GM12874 (cell line): ENCODE results near the gene SH3YL1.

Experiments used
- TF ChIP-seq, protein P1 (sequence below): IDR thresholded peaks from 2 replicates; pipeline ENCODE4 v1.5.1; 2011; ENCODE audit warnings: low read depth, mild to moderate bottlenecking, control low read depth, low read length, moderate library complexity; ENCODE audit not compliant: insufficient read depth

SH3YL1 gene

DNA sequence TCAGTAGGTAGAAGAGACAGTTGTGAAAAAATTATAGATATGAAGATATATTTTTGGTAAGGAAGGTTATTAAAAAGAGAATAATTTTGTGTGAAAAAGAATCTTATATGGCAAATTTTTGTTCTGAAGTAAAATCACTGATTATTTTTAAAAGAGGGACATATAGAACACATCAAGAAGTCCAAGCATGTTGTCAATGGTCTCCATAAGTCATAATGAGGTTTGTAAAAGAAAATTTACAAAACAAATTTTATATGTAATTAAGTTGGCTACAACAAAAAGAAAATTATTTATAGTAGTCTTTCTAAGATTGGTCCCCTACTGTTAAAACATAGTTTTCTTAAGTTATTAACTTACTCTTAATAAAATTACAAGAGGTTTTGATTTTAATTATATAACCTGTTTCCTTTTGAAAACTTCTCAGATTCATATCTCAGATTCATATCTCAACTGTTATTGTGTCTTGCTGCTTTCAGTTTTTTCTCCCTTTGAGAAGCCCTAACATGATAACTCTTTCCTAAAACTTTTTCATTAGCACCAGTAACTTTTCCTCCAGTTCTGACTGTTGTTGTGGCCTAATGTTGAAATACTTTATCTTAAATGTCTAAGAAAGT is 81.2 kb downstream of the SH3YL1 start:
- TF ChIP-seq, protein P1, sequence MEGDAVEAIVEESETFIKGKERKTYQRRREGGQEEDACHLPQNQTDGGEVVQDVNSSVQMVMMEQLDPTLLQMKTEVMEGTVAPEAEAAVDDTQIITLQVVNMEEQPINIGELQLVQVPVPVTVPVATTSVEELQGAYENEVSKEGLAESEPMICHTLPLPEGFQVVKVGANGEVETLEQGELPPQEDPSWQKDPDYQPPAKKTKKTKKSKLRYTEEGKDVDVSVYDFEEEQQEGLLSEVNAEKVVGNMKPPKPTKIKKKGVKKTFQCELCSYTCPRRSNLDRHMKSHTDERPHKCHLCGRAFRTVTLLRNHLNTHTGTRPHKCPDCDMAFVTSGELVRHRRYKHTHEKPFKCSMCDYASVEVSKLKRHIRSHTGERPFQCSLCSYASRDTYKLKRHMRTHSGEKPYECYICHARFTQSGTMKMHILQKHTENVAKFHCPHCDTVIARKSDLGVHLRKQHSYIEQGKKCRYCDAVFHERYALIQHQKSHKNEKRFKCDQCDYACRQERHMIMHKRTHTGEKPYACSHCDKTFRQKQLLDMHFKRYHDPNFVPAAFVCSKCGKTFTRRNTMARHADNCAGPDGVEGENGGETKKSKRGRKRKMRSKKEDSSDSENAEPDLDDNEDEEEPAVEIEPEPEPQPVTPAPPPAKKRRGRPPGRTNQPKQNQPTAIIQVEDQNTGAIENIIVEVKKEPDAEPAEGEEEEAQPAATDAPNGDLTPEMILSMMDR = no peak

- TF ChIP-seq, protein P1 = no peak
These were observed 83.5 kb downstream of the SH3YL1 start for GRCh38 chr2:180311-180710.

GRCh38 chr2:179886-180285 is 83.9 kb downstream of the SH3YL1 start:
- TF ChIP-seq, protein P1 = no peak

DNA sequence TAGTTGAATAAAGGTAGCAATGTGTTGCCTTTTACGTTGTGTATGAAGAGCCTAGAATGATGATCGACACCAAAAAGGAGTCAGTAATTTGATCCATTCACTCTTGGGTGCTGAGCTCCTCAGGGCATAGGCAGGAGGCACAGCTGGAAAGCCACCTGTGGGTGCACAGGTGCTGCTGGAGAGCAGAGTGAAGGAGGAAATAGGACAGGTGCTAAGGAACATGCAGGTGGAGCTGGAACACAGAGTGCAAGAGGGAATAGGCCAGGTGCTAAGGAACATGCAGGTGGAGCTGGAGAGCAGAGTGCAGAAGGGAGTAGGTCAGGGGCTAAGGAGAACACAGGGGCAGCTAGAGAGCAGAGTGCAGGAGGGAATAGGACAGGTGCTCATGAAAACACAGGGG is 86.1 kb downstream of the SH3YL1 start:
- TF ChIP-seq, protein P1 = no peak

GRCh38 chr2:176917-177316 is 86.9 kb downstream of the SH3YL1 start:
- TF ChIP-seq, protein P1 = no peak

GRCh38 chr2:175880-176820 is 87.7 kb downstream of the SH3YL1 start:
- TF ChIP-seq, protein P1 = no peak

GRCh38 chr2:175161-175786 is 88.6 kb downstream of the SH3YL1 start:
- TF ChIP-seq, protein P1 = no peak
